ENCODE results near the gene KDM3A.

- TF ChIP-seq SMAD1 (IDR thresholded peaks at IDR 0.05; ENCODE audit: low read depth, partially characterized antibody) (no peak), POLR2AphosphoS5 (IDR thresholded peaks at IDR 0.05; ENCODE audit: low read length) (no peak), DPF2 (IDR thresholded peaks at IDR 0.05) (no peak), SMAD5 (IDR thresholded peaks at IDR 0.05; ENCODE audit: low read depth) (no peak), CTCF (IDR thresholded peaks at IDR 0.05 in 2 of 3, conservative IDR thresholded peaks at IDR 0.05 in 1 of 3; ENCODE audit: control insufficient read depth in 2 of 3, extremely low read depth in 1 of 3, insufficient read depth in 1 of 3, low read depth in 3 of 3, low read length in 3 of 3) (no peak), CREM (IDR thresholded peaks at IDR 0.05; ENCODE audit: low read depth) (no peak), YY1 (IDR thresholded peaks at IDR 0.05; ENCODE audit: low read depth, low read length) (no peak)
These were observed 27.7 kb upstream of the KDM3A start for GRCh38 chr2:86413296-86414094.
